ENCODE results near the gene DNAJC13. TPM values are rescaled to one million over a fixed set of nuclear protein-coding genes. Genes with fewer than 3 reads are reported as not detected.

The DNAJC13 gene
- total RNA-seq, 1 donor from 2014 or later = 34.0 TPM

- peaks cover 46% of the 10 kb centered on the region for H3K36me3 Mint-ChIP-seq (ENCODE audit: low read depth)
- H3K4me1 Mint-ChIP-seq = peaks cover 18% of the 10 kb centered on the region
- H3K27me3 Mint-ChIP-seq = no peaks in the 10 kb centered on the region
- H3K27ac Mint-ChIP-seq = peak overlapping the region; percentile 86
- peak overlapping the region; percentile 6 for H3K4me3 Mint-ChIP-seq
- no peak for DNase-seq
- intact Hi-C loops (cut with micrococcal nuclease) = loop anchor here (1.0 kb wide), 2 partner anchors 19 to 33 kb away; no protein-coding TSS in a partner anchor
- no peaks in the 10 kb centered on the region for H3K9me3 Mint-ChIP-seq
Measured at GRCh38 chr3:132569153-132569552, 151.9 kb downstream of the DNAJC13 start.

GRCh38 chr3:132569580-132569979, 152.3 kb downstream of the DNAJC13 start:
- intact Hi-C loops (cut with micrococcal nuclease) = loop anchor here (1.0 kb wide), 2 partner anchors 19 to 33 kb away; no protein-coding TSS in a partner anchor
- H3K4me3 Mint-ChIP-seq = peak overlapping the region; percentile 3
- H3K4me1 Mint-ChIP-seq = peaks cover 18% of the 10 kb centered on the region
- H3K27ac Mint-ChIP-seq = peak overlapping the region; percentile 86
- no peaks in the 10 kb centered on the region for H3K27me3 Mint-ChIP-seq
- H3K9me3 Mint-ChIP-seq = no peaks in the 10 kb centered on the region
- peaks cover 42% of the 10 kb centered on the region for H3K36me3 Mint-ChIP-seq (ENCODE audit: low read depth)
- no peak for DNase-seq

GRCh38 chr3:132570016-132570415, 152.7 kb downstream of the DNAJC13 start:
- Mint-ChIP-seq H3K4me3 (no peak overlapping the region), H3K27me3 (no peaks in the 10 kb centered on the region), H3K27ac (peak overlapping the region; percentile 86), H3K36me3 (ENCODE audit: low read depth) (peaks cover 39% of the 10 kb centered on the region), H3K4me1 (peaks cover 18% of the 10 kb centered on the region), H3K9me3 (no peaks in the 10 kb centered on the region)
- intact Hi-C loops (cut with micrococcal nuclease) = no loop called here
- no peak for DNase-seq

- intact Hi-C loops (cut with micrococcal nuclease) = no loop called here
Measured at GRCh38 chr3:132573797-132574211, 156.5 kb downstream of the DNAJC13 start.

GRCh38 chr3:132587401-132587800, 170.1 kb downstream of the DNAJC13 start:
- H3K9me3 Mint-ChIP-seq = peaks cover 10% of the 10 kb centered on the region
- intact Hi-C loops (cut with micrococcal nuclease) = no loop called here
- DNase-seq = no peak
- no peak overlapping the region for H3K4me3 Mint-ChIP-seq
- H3K27ac Mint-ChIP-seq = no peak overlapping the region
- H3K27me3 Mint-ChIP-seq = no peaks in the 10 kb centered on the region
- no peaks in the 10 kb centered on the region for H3K4me1 Mint-ChIP-seq
- H3K36me3 Mint-ChIP-seq (ENCODE audit: low read depth) = peaks cover 22% of the 10 kb centered on the region

More at GRCh38 chr3:132573797-132574211, 156.5 kb downstream of the DNAJC13 start:
- peaks cover 48% of the 10 kb centered on the region for H3K36me3 Mint-ChIP-seq (ENCODE audit: low read depth)
- H3K4me3 Mint-ChIP-seq = no peak overlapping the region
- peaks cover 12% of the 10 kb centered on the region for H3K4me1 Mint-ChIP-seq
- H3K27me3 Mint-ChIP-seq = no peaks in the 10 kb centered on the region
- no peaks in the 10 kb centered on the region for H3K9me3 Mint-ChIP-seq
- no peak for DNase-seq
- H3K27ac Mint-ChIP-seq = no peak overlapping the region

Other genes with a start within 250 kb of the DNAJC13 start
- gene ACP3, start 100.1 kb upstream of the DNAJC13 start, total RNA-seq = not detected in 2 replicates
- 0.26 and 0.58 TPM in 2 replicates for gene ACKR4, start 179.8 kb downstream of the DNAJC13 start, total RNA-seq
- gene ACAD11, start 242.3 kb downstream of the DNAJC13 start, total RNA-seq = 12.9 and 18.9 TPM in 2 replicates
- 81.9 and 85.1 TPM in 2 replicates for gene UBA5, start 242.8 kb downstream of the DNAJC13 start, total RNA-seq

Data from activated CD4-positive, alpha-beta T cell treated with anti-CD3 and anti-CD28 coated beads, Interleukin-2, amount 10 ng/mL, durations not matched to agents 24 days and 14 days (primary cell).